Measurements from ENCODE around the gene COPS3.

The COPS3 gene

GRCh38 chr17:17239832-17240231, 41.2 kb downstream of the COPS3 start:
- H3K27me3 ChIP-seq (replicated peaks; ENCODE audit: insufficient read depth, low read length): no peaks in the 10 kb centered on the region

GRCh38 chr17:17237026-17237799, 43.8 kb downstream of the COPS3 start, which contains the start of gene FLCN:
FLCN (minus strand) TSS chr17:17237168; CDS start chr17:17228137, 9,031 bp downstream.
- Histone ChIP-seq H3K9ac (ENCODE audit: low read length) (peak within 1 kb of the TSS; percentile 98), H2AFZ (ENCODE audit: low read length) (peak within 1 kb of the TSS; percentile 86), H3K27ac (ENCODE audit: low read length) (peak within 1 kb of the TSS; percentile 71), H3F3A (ENCODE audit: insufficient read depth, low read length) (peaks cover 18% of the 10 kb centered on the region), H4K20me1 (ENCODE audit: insufficient read depth, low read length) (no peaks in the 10 kb centered on the region), H3K4me3 (ENCODE audit: low read length) (peak within 1 kb of the TSS; percentile 93), H3K4me2 (ENCODE audit: low read depth, low read length) (peak within 1 kb of the TSS; percentile 95), H3K9me2 (replicated peaks; ENCODE audit: insufficient read depth, low read length) (no peaks in the 10 kb centered on the region), H3K79me2 (ENCODE audit: low read length) (peaks cover 44% of the 10 kb centered on the region), H3K27me3 (replicated peaks; ENCODE audit: insufficient read depth, low read length) (no peaks in the 10 kb centered on the region), H3K9me3 (replicated peaks; ENCODE audit: insufficient read depth, low read length) (no peaks in the 10 kb centered on the region), H3K36me3 (replicated peaks; ENCODE audit: insufficient read depth, low read length) (no peaks in the 10 kb centered on the region; the same call in 1 of the 2 replicates), H3K4me1 (ENCODE audit: low read length) (peaks cover 23% of the 10 kb centered on the region)
- DNase-seq: peak; percentile 83
- TF ChIP-seq EZH2 (optimal IDR thresholded peaks at IDR 0.05; ENCODE audit: low read depth, low read length) (no peak), EZH2phosphoT487 (IDR thresholded peaks at IDR 0.05; ENCODE audit: low read length) (no peak)
- TF ChIP-seq, protein P1, sequence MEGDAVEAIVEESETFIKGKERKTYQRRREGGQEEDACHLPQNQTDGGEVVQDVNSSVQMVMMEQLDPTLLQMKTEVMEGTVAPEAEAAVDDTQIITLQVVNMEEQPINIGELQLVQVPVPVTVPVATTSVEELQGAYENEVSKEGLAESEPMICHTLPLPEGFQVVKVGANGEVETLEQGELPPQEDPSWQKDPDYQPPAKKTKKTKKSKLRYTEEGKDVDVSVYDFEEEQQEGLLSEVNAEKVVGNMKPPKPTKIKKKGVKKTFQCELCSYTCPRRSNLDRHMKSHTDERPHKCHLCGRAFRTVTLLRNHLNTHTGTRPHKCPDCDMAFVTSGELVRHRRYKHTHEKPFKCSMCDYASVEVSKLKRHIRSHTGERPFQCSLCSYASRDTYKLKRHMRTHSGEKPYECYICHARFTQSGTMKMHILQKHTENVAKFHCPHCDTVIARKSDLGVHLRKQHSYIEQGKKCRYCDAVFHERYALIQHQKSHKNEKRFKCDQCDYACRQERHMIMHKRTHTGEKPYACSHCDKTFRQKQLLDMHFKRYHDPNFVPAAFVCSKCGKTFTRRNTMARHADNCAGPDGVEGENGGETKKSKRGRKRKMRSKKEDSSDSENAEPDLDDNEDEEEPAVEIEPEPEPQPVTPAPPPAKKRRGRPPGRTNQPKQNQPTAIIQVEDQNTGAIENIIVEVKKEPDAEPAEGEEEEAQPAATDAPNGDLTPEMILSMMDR (IDR thresholded peaks at IDR 0.05; ENCODE audit: low read length): no peak

More at GRCh38 chr17:17239832-17240231, 41.2 kb downstream of the COPS3 start:
- Histone ChIP-seq H4K20me1 (ENCODE audit: insufficient read depth, low read length) (no peaks in the 10 kb centered on the region), H3K9me3 (replicated peaks; ENCODE audit: insufficient read depth, low read length) (no peaks in the 10 kb centered on the region), H3K9me2 (replicated peaks; ENCODE audit: insufficient read depth, low read length) (no peaks in the 10 kb centered on the region), H2AFZ (ENCODE audit: low read length) (no peak overlapping the region), H3K36me3 (replicated peaks; ENCODE audit: insufficient read depth, low read length) (no peaks in the 10 kb centered on the region), H3K4me2 (ENCODE audit: low read depth, low read length) (0 out of 2 replicates have a peak overlapping the region, but pooled peaks have one; percentile 8), H3K4me3 (ENCODE audit: low read length) (no peak overlapping the region), H3K79me2 (ENCODE audit: low read length) (peaks cover 23% of the 10 kb centered on the region), H3K27ac (ENCODE audit: low read length) (peak overlapping the region; percentile 9; the same call in 1 of the 2 replicates), H3F3A (ENCODE audit: insufficient read depth, low read length) (peaks cover 18% of the 10 kb centered on the region), H3K4me1 (ENCODE audit: low read length) (peaks cover 23% of the 10 kb centered on the region), H3K9ac (ENCODE audit: low read length) (no peak overlapping the region)
- DNase-seq: peak; percentile 29
- TF ChIP-seq EZH2phosphoT487 (IDR thresholded peaks at IDR 0.05; ENCODE audit: low read length) (no peak), EZH2 (optimal IDR thresholded peaks at IDR 0.05; ENCODE audit: low read depth, low read length) (no peak)
- TF ChIP-seq, protein P1 (IDR thresholded peaks at IDR 0.05; ENCODE audit: low read length): no peak

DNA sequence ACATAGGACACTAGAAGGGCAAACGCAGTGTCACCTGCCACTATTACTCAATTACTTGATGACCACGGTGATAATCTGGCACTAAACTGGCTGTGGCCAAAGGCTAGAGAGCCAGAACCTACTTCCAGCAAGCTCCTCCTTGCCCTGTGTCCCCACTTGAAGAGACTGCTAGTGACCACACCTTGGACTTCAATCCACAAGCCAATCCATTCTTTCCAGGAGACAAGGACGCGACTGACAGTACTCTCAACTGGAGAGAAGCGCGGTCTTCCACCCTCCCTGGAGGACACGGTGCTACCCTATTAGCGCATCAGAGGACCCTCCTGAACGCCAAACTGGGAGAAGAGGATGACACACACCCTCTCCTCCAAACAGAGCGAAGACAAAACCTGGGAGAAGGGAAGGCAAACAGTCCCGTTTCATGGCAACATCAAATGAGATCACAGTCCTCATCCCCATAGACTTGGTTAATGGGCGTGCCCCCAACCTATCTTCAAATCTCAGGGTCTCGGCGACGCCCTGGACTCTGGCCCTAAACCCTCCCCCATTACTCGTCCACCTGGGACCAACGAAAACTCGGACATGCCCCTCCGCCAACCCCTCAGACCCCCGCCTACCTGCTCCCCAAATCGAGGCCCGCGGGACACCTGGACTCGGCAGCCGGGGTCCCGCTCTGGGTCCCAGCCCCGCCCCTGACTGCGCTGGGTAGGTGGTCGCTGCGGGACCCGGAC, 44.6 kb downstream of the COPS3 start:
- Histone ChIP-seq H3K36me3 (replicated peaks; ENCODE audit: insufficient read depth, low read length) (no peaks in the 10 kb centered on the region; the same call in 1 of the 2 replicates), H3K4me2 (ENCODE audit: low read depth, low read length) (peak overlapping the region; percentile 95), H3K9me2 (replicated peaks; ENCODE audit: insufficient read depth, low read length) (no peaks in the 10 kb centered on the region), H3F3A (ENCODE audit: insufficient read depth, low read length) (peaks cover 18% of the 10 kb centered on the region), H4K20me1 (ENCODE audit: insufficient read depth, low read length) (no peaks in the 10 kb centered on the region), H3K9ac (ENCODE audit: low read length) (peak overlapping the region; percentile 98), H3K79me2 (ENCODE audit: low read length) (peaks cover 52% of the 10 kb centered on the region), H3K27ac (ENCODE audit: low read length) (peak overlapping the region; percentile 71; the same call in 1 of the 2 replicates), H2AFZ (ENCODE audit: low read length) (peak overlapping the region; percentile 86), H3K27me3 (replicated peaks; ENCODE audit: insufficient read depth, low read length) (no peaks in the 10 kb centered on the region), H3K4me3 (ENCODE audit: low read length) (peak overlapping the region; percentile 93), H3K4me1 (ENCODE audit: low read length) (peaks cover 23% of the 10 kb centered on the region), H3K9me3 (replicated peaks; ENCODE audit: insufficient read depth, low read length) (no peaks in the 10 kb centered on the region)
- no peak for DNase-seq
- TF ChIP-seq EZH2phosphoT487 (IDR thresholded peaks at IDR 0.05; ENCODE audit: low read length) (no peak), EZH2 (optimal IDR thresholded peaks at IDR 0.05; ENCODE audit: low read depth, low read length) (no peak)
- TF ChIP-seq, protein P1 (IDR thresholded peaks at IDR 0.05; ENCODE audit: low read length): no peak
